GF-D8 (cell line): ENCODE data around the gene MYO7A.
A peak's percentile ranks its signal among the peaks of the same experiment; 100 is the strongest.

ENCODE experiments used
- DNase-seq: peaks from one replicate; lab custom pipeline; 2025; lab: John Stamatoyannopoulos, UW

Gene MYO7A

GRCh38 chr11:77129069-77129841 is 1.2 kb downstream of the MYO7A start:
- no peak for DNase-seq

DNA sequence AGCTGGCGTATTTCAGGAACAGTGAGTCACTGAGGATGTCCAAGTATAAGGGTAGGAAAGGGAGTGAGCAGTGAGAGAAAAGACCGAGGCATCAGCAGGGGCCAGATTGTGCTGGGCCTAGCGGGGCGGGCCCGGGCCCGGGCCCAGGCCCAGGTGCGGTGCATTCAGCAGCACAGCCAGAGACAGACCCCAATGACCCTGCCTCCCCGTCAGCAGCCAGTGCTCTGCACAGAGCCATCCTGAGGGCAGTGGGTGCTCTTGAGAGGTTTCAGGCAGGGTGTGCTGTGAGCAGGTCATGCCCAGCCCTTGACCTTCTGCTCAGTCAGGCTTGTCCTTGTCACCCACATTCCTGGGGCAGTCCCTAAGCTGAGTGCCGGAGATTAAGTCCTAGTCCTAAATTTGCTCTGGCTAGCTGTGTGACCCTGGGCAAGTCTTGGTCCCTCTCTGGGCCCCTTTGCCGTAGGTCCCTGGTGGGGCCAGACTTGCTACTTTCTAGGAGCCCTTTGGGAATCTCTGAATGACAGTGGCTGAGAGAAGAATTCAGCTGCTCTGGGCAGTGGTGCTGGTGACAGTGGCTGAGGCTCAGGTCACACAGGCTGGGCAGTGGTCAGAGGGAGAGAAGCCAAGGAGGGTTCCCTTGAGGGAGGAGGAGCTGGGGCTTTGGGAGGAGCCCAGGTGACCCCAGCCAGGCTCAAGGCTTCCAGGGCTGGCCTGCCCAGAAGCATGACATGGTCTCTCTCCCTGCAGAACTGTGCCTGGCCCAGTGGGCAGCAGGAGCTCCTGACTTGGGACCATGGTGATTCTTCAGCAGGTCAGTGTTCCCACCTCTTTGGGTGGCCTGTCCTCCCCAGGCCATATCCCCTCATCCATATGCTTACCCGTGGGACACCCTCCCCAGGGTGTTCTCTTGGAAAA is 2.1 kb downstream of the MYO7A start:
- DNase-seq = no peak

DNA sequence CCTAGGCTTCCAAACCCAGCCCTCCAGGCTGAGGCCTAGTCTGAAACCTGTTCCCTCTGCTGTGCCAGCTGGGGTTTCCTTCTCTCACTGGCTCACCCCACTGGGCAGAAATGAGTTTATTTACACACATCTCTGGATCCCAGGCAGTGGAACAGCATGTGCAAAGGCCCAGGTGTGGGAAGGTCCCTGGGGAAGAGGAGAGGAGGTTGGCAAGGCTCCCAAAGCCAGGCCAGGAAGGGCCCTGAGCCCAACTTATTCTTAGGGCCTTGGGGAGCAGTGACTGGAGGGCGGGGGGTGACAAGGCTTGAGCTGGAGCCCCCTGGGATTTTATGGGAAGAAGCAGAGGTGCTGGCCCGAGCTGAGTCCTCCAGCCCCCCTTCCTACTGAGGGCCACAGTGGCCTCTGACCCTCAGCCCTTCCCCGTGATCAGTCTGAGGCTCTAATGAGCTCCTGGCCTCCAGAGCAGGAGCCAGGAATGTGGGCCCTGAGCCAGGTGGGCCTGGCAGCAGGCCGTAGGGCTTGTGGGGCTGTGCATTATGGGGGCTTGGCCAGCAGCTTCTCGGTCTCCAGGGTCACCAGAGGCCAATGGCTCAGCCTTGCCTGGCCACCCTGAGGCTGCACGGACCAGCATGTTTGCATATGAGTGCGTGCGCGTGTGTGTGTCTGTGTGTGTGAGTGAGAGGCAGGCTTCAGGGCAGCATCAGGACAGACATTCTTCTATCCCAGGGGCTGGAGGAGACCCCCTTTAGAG is 2.9 kb downstream of the MYO7A start:
- DNase-seq = no peak

DNA sequence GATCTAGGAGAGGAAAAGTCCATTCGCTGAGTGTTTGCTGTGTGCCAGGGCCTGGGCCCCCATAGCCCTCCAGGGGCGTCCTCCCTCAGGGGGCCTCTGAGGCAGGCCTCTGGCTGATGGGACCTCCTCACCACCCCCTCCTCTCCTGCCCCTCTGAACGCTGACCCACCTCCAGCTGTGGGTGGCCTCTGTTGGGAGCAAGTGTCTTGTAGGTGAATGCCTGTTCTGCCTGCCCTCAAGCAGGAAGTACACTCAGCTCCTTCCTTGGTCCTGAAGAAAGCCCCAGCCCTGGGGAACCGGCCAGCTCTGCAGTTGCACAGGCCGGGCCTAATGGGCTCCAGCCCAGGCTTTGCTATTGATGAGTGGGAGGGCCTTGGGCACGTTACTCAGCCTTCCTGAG is 3.5 kb downstream of the MYO7A start:
- DNase-seq = no peak

DNA sequence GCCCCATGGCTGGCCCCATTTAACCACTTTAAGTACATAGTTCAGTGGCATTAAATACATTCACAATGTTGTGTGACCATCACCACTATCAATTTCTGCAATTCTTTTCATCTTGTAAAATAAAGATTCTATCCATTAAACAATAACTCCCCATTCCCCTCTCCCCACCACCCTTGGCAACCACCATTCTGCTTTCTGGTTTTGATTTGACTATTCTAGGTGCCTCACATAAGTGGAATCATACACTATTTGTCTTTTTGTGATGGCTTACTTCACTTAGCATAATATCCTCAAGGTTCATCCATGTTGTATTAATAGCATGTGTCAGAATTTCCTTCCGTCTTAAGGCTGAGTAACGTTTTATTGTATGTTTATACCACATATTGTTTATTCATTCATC is 7.0 kb downstream of the MYO7A start:
- DNase-seq = no peak

GRCh38 chr11:77136074-77136473 is 8.0 kb downstream of the MYO7A start:
- no peak for DNase-seq

- DNase-seq = no peak
Measured at GRCh38 chr11:77136784-77137420, 8.9 kb downstream of the MYO7A start.

- no peak for DNase-seq
Measured at GRCh38 chr11:77137421-77137820, 9.4 kb downstream of the MYO7A start.

GRCh38 chr11:77138106-77138649 is 10.1 kb downstream of the MYO7A start:
- DNase-seq = no peak

GRCh38 chr11:77139201-77139600 is 11.2 kb downstream of the MYO7A start:
- DNase-seq = no peak

DNA sequence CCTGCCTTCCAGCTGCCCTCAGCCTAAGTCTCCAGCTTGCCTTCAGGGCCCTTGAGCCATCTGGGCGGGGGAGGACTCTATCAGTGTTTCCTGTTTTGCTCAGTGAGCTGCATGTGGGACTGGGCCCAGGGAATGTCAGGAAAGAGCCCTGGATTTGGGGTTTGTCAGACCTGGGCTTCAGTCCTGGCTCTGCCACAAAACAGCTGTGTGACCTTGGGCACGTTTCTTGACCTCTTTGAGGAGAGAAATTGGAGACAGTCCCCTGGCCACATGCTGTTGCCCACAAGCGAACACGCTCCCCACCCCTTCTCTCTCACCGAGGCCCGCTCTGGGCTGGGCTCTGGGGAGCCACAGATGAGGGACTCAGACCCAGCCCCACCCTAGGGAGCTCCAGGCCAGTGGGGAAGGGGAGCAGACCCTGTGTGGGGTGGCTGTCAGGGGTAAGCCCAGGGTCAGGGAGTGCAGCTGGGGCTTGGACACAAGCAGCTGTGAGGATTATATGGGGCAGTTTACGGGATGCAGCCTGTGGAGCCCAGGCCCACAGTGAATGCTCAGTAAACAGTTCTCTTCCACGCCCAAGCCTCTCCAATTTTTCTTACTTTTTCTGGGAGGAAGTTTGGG is 12.3 kb downstream of the MYO7A start:
- DNase-seq = peak; percentile 79

DNA sequence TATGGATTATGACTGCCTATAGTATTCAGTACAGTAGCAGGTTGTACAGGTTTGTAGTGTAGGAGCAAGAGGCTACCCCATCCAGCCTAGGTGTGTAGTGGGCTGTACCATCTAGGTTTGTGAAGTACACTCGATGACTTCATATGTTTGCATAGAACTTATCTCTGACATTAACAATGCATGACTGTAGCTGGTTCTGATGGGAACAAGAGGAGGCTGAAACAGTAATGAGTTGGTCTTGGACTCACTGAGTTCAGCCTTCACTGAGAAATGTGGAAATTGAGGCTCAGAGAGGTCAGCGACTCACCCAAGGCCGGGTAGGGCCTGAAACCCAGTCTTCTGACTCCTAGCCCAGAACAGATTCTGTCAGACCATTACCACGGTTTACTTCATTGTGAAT is 13.0 kb downstream of the MYO7A start:
- DNase-seq = no peak

DNA sequence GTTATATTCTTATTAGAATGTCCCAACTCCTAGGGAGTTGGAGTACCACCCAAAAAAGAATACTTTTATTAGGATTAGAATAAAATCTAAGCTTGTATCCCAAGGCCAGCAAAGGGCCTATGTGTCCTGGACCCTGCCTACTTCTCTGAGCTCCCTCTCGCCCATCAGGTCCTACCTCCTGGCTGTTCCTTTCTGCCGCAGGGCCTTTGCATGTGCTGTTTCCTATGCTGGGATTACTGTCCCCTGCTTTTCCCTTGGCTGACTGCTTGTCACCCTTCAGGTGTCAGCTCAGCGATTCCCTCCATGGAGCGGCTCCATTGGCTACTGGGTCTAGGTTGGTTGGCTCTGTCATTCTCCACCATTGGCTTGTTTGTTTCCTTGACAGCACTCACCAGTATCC is 13.4 kb downstream of the MYO7A start:
- no peak for DNase-seq

DNA sequence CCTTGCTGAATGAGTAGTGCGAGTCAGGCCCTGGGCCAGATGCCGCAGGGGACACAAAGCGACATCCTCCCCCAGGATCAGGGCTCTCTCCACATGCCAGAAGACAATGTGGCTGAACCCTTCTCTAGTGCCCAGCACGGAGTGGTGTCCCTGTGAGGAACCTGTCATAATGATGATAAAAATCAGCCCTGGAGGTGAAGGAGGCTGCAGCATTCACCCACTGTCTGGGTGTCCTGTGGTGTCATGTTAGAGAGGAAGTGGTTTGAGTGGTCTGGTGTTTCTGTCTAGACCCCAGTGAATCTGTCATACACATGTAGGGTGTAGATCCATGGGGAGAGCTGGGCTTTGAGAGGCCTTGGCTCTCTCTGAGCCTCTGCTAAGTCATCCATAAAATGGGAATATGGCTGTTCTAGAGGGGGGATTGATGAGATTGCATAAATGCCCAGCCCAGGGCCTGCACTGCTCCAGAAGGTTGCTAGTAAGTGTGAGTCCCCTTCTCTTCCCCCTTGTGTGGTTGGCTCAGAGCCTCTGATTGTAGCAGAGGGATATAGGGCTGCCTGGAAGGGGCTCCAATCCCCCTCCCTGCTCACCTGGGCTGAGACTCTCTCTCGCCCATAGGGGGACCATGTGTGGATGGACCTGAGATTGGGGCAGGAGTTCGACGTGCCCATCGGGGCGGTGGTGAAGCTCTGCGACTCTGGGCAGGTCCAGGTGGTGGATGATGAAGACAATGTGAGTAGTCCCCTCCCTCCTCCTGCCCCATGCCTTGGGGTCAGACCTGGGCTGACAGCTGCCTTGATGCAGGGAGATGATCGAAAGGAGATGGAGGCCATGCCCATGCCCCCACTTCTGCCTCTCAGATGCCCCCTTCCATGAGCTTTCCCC is 14.3 kb downstream of the MYO7A start:
- DNase-seq = peak; percentile 54

- DNase-seq = no peak
Measured at GRCh38 chr11:77143405-77144020, 15.5 kb downstream of the MYO7A start.

- DNase-seq = no peak
Measured at GRCh38 chr11:77144196-77144856, 16.3 kb downstream of the MYO7A start.

- DNase-seq = no peak
Measured at GRCh38 chr11:77144857-77145428, 16.9 kb downstream of the MYO7A start.

- no peak for DNase-seq
Measured at GRCh38 chr11:77146261-77147035, 18.4 kb downstream of the MYO7A start.
